ENCODE data around the gene LEFTY1.
A peak's percentile ranks its signal among the peaks of the same experiment; 100 is the strongest.
"Not testable (repeated sequence)": the region's sequence is repeated elsewhere in the genome, so short reads cannot be mapped to it uniquely, and the experiment has no call there.

The LEFTY1 gene

GRCh38 chr1:225887554-225888288, 1.2 kb downstream of the LEFTY1 start:
- DNase-seq (ENCODE audit: low read depth): not testable (repeated sequence)

GRCh38 chr1:225887030-225887314, 2.0 kb downstream of the LEFTY1 start:
- DNase-seq (ENCODE audit: low read depth): no peak

- no peak for DNase-seq (ENCODE audit: low read depth)
Measured at GRCh38 chr1:225886159-225887029, 2.6 kb downstream of the LEFTY1 start.

- no peak for DNase-seq (ENCODE audit: low read depth)
Measured at GRCh38 chr1:225885336-225885735, 3.6 kb downstream of the LEFTY1 start.

GRCh38 chr1:225883616-225884265, 5.2 kb downstream of the LEFTY1 start:
- DNase-seq (ENCODE audit: low read depth): no peak

- no peak for DNase-seq (ENCODE audit: low read depth)
Measured at GRCh38 chr1:225882694-225883615, 6.0 kb downstream of the LEFTY1 start.

- DNase-seq (ENCODE audit: low read depth): peak; percentile 48
Measured at GRCh38 chr1:225881959-225882693, 6.8 kb downstream of the LEFTY1 start, which contains the start of gene TMEM63A. TMEM63A (minus strand) TSS chr1:225882380; CDS start chr1:225877580, 4,800 bp downstream.

GRCh38 chr1:225881081-225881958, 7.6 kb downstream of the LEFTY1 start:
- no peak for DNase-seq (ENCODE audit: low read depth)

GRCh38 chr1:225880636-225881035, 8.3 kb downstream of the LEFTY1 start:
- no peak for DNase-seq (ENCODE audit: low read depth)

GRCh38 chr1:225880222-225880588, 8.7 kb downstream of the LEFTY1 start:
- no peak for DNase-seq (ENCODE audit: low read depth)

GRCh38 chr1:225879521-225880221, 9.3 kb downstream of the LEFTY1 start:
- no peak for DNase-seq (ENCODE audit: low read depth)

- DNase-seq (ENCODE audit: low read depth): no peak
Measured at GRCh38 chr1:225878282-225878681, 10.7 kb downstream of the LEFTY1 start.

- DNase-seq (ENCODE audit: low read depth): no peak
Measured at GRCh38 chr1:225877580-225877979, 11.4 kb downstream of the LEFTY1 start.

- DNase-seq (ENCODE audit: low read depth): no peak
Measured at GRCh38 chr1:225876900-225877510, 11.9 kb downstream of the LEFTY1 start.

- DNase-seq (ENCODE audit: low read depth): no peak
Measured at GRCh38 chr1:225875044-225875815, 13.7 kb downstream of the LEFTY1 start.

GRCh38 chr1:225874431-225874830, 14.5 kb downstream of the LEFTY1 start:
- DNase-seq (ENCODE audit: low read depth): no peak

GRCh38 chr1:225873281-225873850, 15.6 kb downstream of the LEFTY1 start:
- DNase-seq (ENCODE audit: low read depth): no peak

- no peak for DNase-seq (ENCODE audit: low read depth)
Measured at GRCh38 chr1:225872075-225872430, 16.9 kb downstream of the LEFTY1 start.
